ENCODE data around the gene SGIP1.

SGIP1 gene

DNA sequence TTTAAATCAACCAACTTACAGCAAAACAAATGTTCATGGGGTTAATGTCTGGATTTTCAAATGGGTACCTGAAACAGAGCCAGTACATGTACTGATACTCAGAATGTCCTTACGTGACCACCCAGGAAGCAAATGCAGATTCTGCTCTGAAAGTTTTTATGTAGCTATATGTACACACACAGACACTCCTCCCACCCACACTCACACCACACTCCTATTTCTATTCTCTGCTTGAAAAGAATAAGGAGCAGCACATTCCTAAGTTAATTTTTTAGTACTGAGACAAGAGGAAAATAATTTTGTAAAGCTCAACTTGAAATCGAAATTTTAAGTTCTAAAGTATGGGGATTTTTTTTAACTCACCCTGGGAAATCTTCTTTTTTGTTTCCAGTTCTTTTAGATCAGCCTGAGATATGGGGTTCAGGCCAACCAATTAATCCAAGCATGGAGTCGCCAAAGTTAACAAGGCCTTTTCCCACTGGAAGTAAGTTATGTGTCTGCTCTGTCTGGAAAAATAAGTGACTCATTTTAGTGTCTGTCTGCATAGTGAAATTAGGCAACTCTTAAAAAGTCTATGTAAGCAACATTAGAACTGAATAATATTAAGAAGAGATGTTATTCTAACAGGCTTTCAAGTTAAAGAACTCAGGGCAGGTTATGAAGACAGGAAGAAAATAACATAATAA lies 142.8 kb downstream of the SGIP1 start:
- DNase-seq (ENCODE audit: low read depth) = peak; percentile 43
- H3K4me3 ChIP-seq (ENCODE audit: low read depth, low read length) = no peak overlapping the region
- TF ChIP-seq, protein P1, sequence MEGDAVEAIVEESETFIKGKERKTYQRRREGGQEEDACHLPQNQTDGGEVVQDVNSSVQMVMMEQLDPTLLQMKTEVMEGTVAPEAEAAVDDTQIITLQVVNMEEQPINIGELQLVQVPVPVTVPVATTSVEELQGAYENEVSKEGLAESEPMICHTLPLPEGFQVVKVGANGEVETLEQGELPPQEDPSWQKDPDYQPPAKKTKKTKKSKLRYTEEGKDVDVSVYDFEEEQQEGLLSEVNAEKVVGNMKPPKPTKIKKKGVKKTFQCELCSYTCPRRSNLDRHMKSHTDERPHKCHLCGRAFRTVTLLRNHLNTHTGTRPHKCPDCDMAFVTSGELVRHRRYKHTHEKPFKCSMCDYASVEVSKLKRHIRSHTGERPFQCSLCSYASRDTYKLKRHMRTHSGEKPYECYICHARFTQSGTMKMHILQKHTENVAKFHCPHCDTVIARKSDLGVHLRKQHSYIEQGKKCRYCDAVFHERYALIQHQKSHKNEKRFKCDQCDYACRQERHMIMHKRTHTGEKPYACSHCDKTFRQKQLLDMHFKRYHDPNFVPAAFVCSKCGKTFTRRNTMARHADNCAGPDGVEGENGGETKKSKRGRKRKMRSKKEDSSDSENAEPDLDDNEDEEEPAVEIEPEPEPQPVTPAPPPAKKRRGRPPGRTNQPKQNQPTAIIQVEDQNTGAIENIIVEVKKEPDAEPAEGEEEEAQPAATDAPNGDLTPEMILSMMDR (IDR thresholded peaks at IDR 0.05; ENCODE audit: insufficient read depth, low read depth, low read length, missing control alignments) = no peak

DNA sequence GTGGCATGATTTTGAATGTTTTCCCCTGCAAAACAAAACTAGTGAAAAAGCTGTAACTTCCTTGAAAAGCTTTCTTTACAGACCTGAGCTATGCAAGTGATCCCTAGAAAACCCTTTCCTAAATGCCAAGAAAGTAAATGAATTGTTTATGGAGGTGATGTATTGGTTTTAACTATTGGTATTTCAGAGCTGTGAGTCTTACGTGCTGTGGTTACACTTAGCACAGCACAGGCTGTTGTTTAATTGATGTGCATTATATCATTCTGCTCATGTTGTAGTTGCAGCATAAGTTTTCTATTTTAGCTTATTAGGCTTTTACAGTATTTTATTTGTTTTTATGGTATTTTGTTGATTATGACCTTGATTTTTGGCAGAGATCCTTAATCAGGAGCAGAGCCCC lies 144.2 kb downstream of the SGIP1 start:
- H3K4me3 ChIP-seq (ENCODE audit: low read depth, low read length) = no peak overlapping the region
- no peak for DNase-seq (ENCODE audit: low read depth)
- TF ChIP-seq, protein P1 (IDR thresholded peaks at IDR 0.05; ENCODE audit: insufficient read depth, low read depth, low read length, missing control alignments) = no peak

- no peak overlapping the region for H3K4me3 ChIP-seq (ENCODE audit: low read depth, low read length)
- TF ChIP-seq, protein P1 (IDR thresholded peaks at IDR 0.05; ENCODE audit: insufficient read depth, low read depth, low read length, missing control alignments) = no peak
- no peak for DNase-seq (ENCODE audit: low read depth)
These were observed 145.2 kb downstream of the SGIP1 start for GRCh38 chr1:66679140-66679539.

GRCh38 chr1:66681686-66682085 lies 147.7 kb downstream of the SGIP1 start:
- no peak overlapping the region for H3K4me3 ChIP-seq (ENCODE audit: low read depth, low read length)
- DNase-seq (ENCODE audit: low read depth) = no peak
- TF ChIP-seq, protein P1 (IDR thresholded peaks at IDR 0.05; ENCODE audit: insufficient read depth, low read depth, low read length, missing control alignments) = no peak

- no peak overlapping the region for H3K4me3 ChIP-seq (ENCODE audit: low read depth, low read length)
- DNase-seq (ENCODE audit: low read depth) = no peak
- TF ChIP-seq, protein P1 (IDR thresholded peaks at IDR 0.05; ENCODE audit: insufficient read depth, low read depth, low read length, missing control alignments) = no peak
These were observed 148.2 kb downstream of the SGIP1 start for GRCh38 chr1:66682106-66682505.

- TF ChIP-seq, protein P1 (IDR thresholded peaks at IDR 0.05; ENCODE audit: insufficient read depth, low read depth, low read length, missing control alignments) = no peak
- H3K4me3 ChIP-seq (ENCODE audit: low read depth, low read length) = no peak overlapping the region
- DNase-seq (ENCODE audit: low read depth) = peak; percentile 65
These were observed 150.4 kb downstream of the SGIP1 start for GRCh38 chr1:66684353-66684752.

DNA sequence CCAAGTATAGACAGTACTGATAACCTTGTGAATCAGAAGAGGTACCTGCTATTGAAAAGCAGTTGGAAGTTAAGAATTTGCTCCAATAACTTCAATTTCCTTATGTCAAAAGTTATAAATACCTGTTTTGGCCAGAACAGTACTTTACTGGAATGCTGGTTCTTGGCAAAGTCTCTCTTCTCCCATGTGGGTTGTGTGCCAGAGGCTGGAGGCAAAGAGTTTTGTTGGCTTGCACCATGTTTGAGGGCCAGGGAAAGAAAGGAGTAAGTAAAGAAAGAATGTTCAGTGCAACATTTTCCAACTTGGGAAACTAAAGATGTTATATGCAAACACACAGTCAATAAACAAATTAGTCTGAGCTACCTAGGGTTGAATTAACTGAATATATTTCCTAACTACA lies 151.3 kb downstream of the SGIP1 start:
- DNase-seq (ENCODE audit: low read depth) = no peak
- H3K4me3 ChIP-seq (ENCODE audit: low read depth, low read length) = no peak overlapping the region
- TF ChIP-seq, protein P1 (IDR thresholded peaks at IDR 0.05; ENCODE audit: insufficient read depth, low read depth, low read length, missing control alignments) = no peak
